IMR-90 (cell line): Measurements from ENCODE around the gene RAD51B. TPM values are rescaled to one million over a fixed set of nuclear protein-coding genes. Genes with fewer than 3 reads are reported as not detected.

Experiments
- ATAC-seq: fragments of 200-7000 bp; cut with Tn5 transposase; 2 replicates; pipeline ENCODE4 v1.9.1; 2020; ENCODE audit warnings: low read depth, mild to moderate bottlenecking, moderate library complexity
- BruUV-seq: library from RNA; stranded (reverse); fragments of 400-500 nt; replicated peaks from 2 replicates; lab custom pipeline; 2021; lab: Mats Ljungman, UMichigan
- CTCF ChIA-PET: fragments of 300-600 bp; formaldehyde crosslinking; extraction: SDS; loops from one replicate; lab custom pipeline; 2021; ENCODE audit warnings: antibody characterized with exemption; lab: Yijun Ruan, JAX
- POLR2A ChIA-PET: fragments of 300-600 bp; sonication (Branson Sonifier 250); formaldehyde crosslinking; loops from one replicate; lab custom pipeline; 2022; ENCODE audit warnings: antibody characterized with exemption; ENCODE audit not compliant: unreplicated experiment; lab: Charles Lee
- DNase-seq: peaks from one replicate; pipeline ENCODE4 v3.0.0; 2013
- H2AFZ ChIP-seq: replicated peaks from 2 replicates; pipeline ENCODE3; 2013; ENCODE audit warnings: low read length, mild to moderate bottlenecking; ENCODE audit not compliant: poor library complexity
- H2AK5ac ChIP-seq: 2 replicates; pipeline ENCODE4 v1.6.1; 2013; ENCODE audit warnings: low read depth, low read length, inconsistent platforms
- H2AK9ac ChIP-seq: replicated peaks from 2 replicates; pipeline ENCODE3; 2013; ENCODE audit warnings: mild to moderate bottlenecking, low read depth, low read length, moderate library complexity; ENCODE audit not compliant: poor library complexity
- H2BK120ac ChIP-seq: 2 replicates; pipeline ENCODE4 v1.6.1; 2013; ENCODE audit warnings: low read depth, low read length, inconsistent platforms
- H2BK15ac ChIP-seq: 3 replicates; pipeline ENCODE4 v1.6.1; 2013; ENCODE audit warnings: low read depth, low read length, inconsistent platforms
- H2BK20ac ChIP-seq: 2 replicates; pipeline ENCODE4 v1.6.1; 2013; ENCODE audit warnings: low read depth, mild to moderate bottlenecking, inconsistent platforms, low read length, moderate library complexity
- H2BK5ac ChIP-seq: 2 replicates; pipeline ENCODE4 v1.6.1; 2013; ENCODE audit warnings: mild to moderate bottlenecking, low read depth, low read length, inconsistent platforms; ENCODE audit not compliant: poor library complexity, severe bottlenecking
- H3K14ac ChIP-seq: replicated peaks from 2 replicates; pipeline ENCODE4 v1.6.1; 2013; ENCODE audit warnings: low read depth, low read length, inconsistent platforms
- H3K18ac ChIP-seq: 2 replicates; pipeline ENCODE4 v1.6.1; 2013; ENCODE audit warnings: low read depth, low read length, control low read depth
- H3K23ac ChIP-seq: 2 replicates; pipeline ENCODE4 v1.6.1; 2013; ENCODE audit warnings: low read depth, low read length, inconsistent platforms
- H3K27ac ChIP-seq: 2 replicates; pipeline ENCODE4 v1.5.1; 2013; ENCODE audit warnings: mild to moderate bottlenecking, control low read depth, low read length; ENCODE audit not compliant: insufficient read depth
- H3K27me3 ChIP-seq: 2 replicates; pipeline ENCODE4 v1.6.1; 2013; ENCODE audit warnings: low read length; ENCODE audit not compliant: control insufficient read depth, insufficient read depth
- H3K36me3 ChIP-seq: 2 replicates; pipeline ENCODE4 v1.6.1; 2013; ENCODE audit warnings: low read length, mixed read lengths; ENCODE audit not compliant: control insufficient read depth, insufficient read depth
- H3K4ac ChIP-seq: 2 replicates; pipeline ENCODE4 v1.6.1; 2013; ENCODE audit warnings: low read depth, low read length, inconsistent platforms
- H3K4me1 ChIP-seq: 2 replicates; pipeline ENCODE4 v1.6.1; 2013; ENCODE audit warnings: low read length, mixed read lengths; ENCODE audit not compliant: control insufficient read depth, insufficient read depth
- H3K4me2 ChIP-seq: 2 replicates; pipeline ENCODE4 v1.6.1; 2013; ENCODE audit warnings: low read depth, mild to moderate bottlenecking, control low read depth, low read length, moderate library complexity
- H3K4me3 ChIP-seq: 2 replicates; pipeline ENCODE4 v1.5.1; 2013; ENCODE audit warnings: low read depth, mild to moderate bottlenecking, control low read depth, low read length, moderate library complexity; ENCODE audit not compliant: insufficient read depth
- H3K56ac ChIP-seq: 2 replicates; pipeline ENCODE4 v1.6.1; 2013; ENCODE audit warnings: low read length, inconsistent platforms; ENCODE audit not compliant: insufficient read depth; ENCODE audit errors: extremely low read depth
- H3K79me1 ChIP-seq, 2 experiments: 2 replicates each; pipeline ENCODE4 v1.6.1; 2013; ENCODE audit warnings: low read length in 2 of 2, inconsistent platforms in 1 of 2, low read depth in 1 of 2
- H3K9ac ChIP-seq: 2 replicates; pipeline ENCODE4 v1.6.1; 2013; ENCODE audit warnings: low read depth, low read length, control low read depth
- H3K9me1 ChIP-seq: 2 replicates; pipeline ENCODE4 v1.6.1; 2013; ENCODE audit warnings: low read length, inconsistent platforms; ENCODE audit not compliant: insufficient read depth
- H3K9me3 ChIP-seq: 2 replicates; pipeline ENCODE4 v1.6.1; 2013; ENCODE audit warnings: low read length; ENCODE audit not compliant: control insufficient read depth, insufficient read depth
- H4K20me1 ChIP-seq: 2 replicates; pipeline ENCODE4 v1.6.1; 2013; ENCODE audit warnings: low read length, inconsistent platforms; ENCODE audit not compliant: insufficient read depth
- H4K5ac ChIP-seq: 2 replicates; pipeline ENCODE4 v1.6.1; 2013; ENCODE audit warnings: mild to moderate bottlenecking, low read depth, low read length, control low read depth
- H4K8ac ChIP-seq, 2 experiments: 2 replicates each; pipeline ENCODE4 v1.6.1; 2013; ENCODE audit warnings: low read depth in 2 of 2, low read length in 2 of 2, control low read depth in 1 of 2, inconsistent platforms in 1 of 2
- H4K91ac ChIP-seq: 2 replicates; pipeline ENCODE4 v1.6.1; 2013; ENCODE audit warnings: low read depth, low read length, inconsistent platforms; ENCODE audit not compliant: insufficient read depth
- MAFK ChIP-seq: IDR thresholded peaks from 2 replicates; pipeline ENCODE4 v1.6.1; 2012; ENCODE audit warnings: low read depth, low read length, improper control_type of control experiment
- MAZ ChIP-seq: IDR thresholded peaks from 2 replicates; pipeline ENCODE4 v1.6.1; 2012; ENCODE audit warnings: low read depth, mild to moderate bottlenecking, low read length, improper control_type of control experiment, moderate library complexity, borderline replicate concordance
- MXI1 ChIP-seq: IDR thresholded peaks from 2 replicates; pipeline ENCODE4 v1.6.1; 2012; ENCODE audit warnings: low read depth, mild to moderate bottlenecking, low read length, moderate library complexity, borderline replicate concordance
- NFE2L2 ChIP-seq: fragments of 150-350 bp; IDR thresholded peaks from 2 replicates; pipeline ENCODE4 v1.6.1; 2016; ENCODE audit warnings: low read depth, mild to moderate bottlenecking, low read length
- POLR2A ChIP-seq: IDR thresholded peaks from 2 replicates; pipeline ENCODE4 v1.6.1; 2012; ENCODE audit warnings: mild to moderate bottlenecking, low read depth, low read length
- RFX5 ChIP-seq: IDR thresholded peaks from 2 replicates; pipeline ENCODE4 v1.8.0; 2012; ENCODE audit warnings: low read depth, mild to moderate bottlenecking, low read length, moderate library complexity
- WGBS, 2 experiments: methylation state at CpG; one replicate each; pipeline versions ENCODE4 v1.1.5 to v1.1.7; 2013; ENCODE audit warnings: missing lambda C conversion rate in 2 of 2; ENCODE audit not compliant: insufficient read length in 1 of 2; ENCODE audit errors: extremely low coverage in 2 of 2; 5-methylcytosine and 5-hydroxymethylcytosine counted together
- dilution Hi-C: fragments of 300-500 bp; cut with HindIII; formaldehyde crosslinking; loops from one replicate; pipeline ENCODE4 v1.14.3; 2018; ENCODE audit warnings: low sequenced_read_pairs; ENCODE audit not compliant: unreplicated experiment
- in situ Hi-C: fragments of 300-500 bp; cut with MboI; formaldehyde crosslinking; loops from 3 replicates; pipeline ENCODE4 v1.14.3; 2019; ENCODE audit warnings: low sequenced_read_pairs, inconsistent platforms, mixed read lengths
- intact Hi-C: fragments of 100-400 bp; cut with micrococcal nuclease; formaldehyde crosslinking; loops from 2 replicates; pipeline ENCODE4 v1.10.0; 2022
- polyA plus RNA-seq, 3 experiments: library from polyadenylated mRNA; depleted of rRNA; stranded (reverse); fragments of >200 nt; gene quantifications; 2 replicates each; pipeline ENCODE4 v1.2.3, GENCODE V29; 2012; ENCODE audit warnings: low replicate concordance in 1 of 3
- total RNA-seq: library from RNA; depleted of rRNA; stranded (reverse); fragments of >200 nt; gene quantifications from 2 replicates; pipeline ENCODE4 v1.2.3, GENCODE V29; 2012
- TF ChIP-seq, protein P1 (sequence below): fragments of 150-350 bp; IDR thresholded peaks from 2 replicates; pipeline ENCODE4 v1.6.1; 2016; ENCODE audit warnings: low read depth, mild to moderate bottlenecking, low read length, moderate library complexity, borderline replicate concordance
- TF ChIP-seq, protein P2 (sequence below): conservative IDR thresholded peaks from 2 replicates; pipeline ENCODE4 v1.5.1; 2012; ENCODE audit warnings: mild to moderate bottlenecking, low read depth, low read length, improper control_type of control experiment

Gene RAD51B
- total and polyA plus RNA-seq, 2 of the 4 experiments (the other 2 are of a cell fraction): 5.1 to 18.8 TPM

DNA sequence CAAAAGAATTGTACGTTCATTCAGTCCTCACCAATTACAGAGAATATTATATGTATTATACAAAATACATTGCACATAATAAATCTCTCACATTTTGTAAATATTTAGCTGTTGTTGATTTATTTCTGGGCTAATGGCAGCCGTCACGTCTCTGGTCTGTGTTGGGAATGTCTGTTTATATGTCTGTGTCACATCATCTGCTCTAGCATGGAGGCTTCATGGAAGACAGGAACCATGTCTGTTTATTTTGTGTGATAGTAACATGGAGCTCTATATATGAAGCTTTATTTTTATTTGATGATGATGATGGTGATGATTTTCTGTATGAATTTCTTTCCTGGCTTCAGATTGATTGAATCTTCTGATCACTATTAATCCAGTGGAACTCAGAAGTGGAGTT, 138.4 kb downstream of the RAD51B start:
- POLR2A ChIA-PET: no interaction called here

More for the DNA sequence above, 138.4 kb downstream of the RAD51B start:
- Histone ChIP-seq H3K4me1 (no peaks in the 10 kb centered on the region), H3K4ac (no peak overlapping the region), H3K4me3 (no peak overlapping the region), H4K8ac (no peak overlapping the region), H2AFZ (no peak overlapping the region), H2BK5ac (no peak overlapping the region), H3K18ac (no peak overlapping the region), H4K20me1 (no peaks in the 10 kb centered on the region), H4K91ac (no peak overlapping the region), H3K9ac (no peak overlapping the region), H3K4me2 (no peak overlapping the region), H3K36me3 (no peaks in the 10 kb centered on the region), H2BK120ac (no peak overlapping the region), H3K9me3 (no peaks in the 10 kb centered on the region), H3K14ac (no peak overlapping the region), H3K9me1 (no peaks in the 10 kb centered on the region), H3K23ac (no peak overlapping the region), H2AK9ac (no peak overlapping the region), H2AK5ac (no peak overlapping the region), H2BK15ac (no peak overlapping the region), H3K27me3 (no peaks in the 10 kb centered on the region), H4K5ac (no peak overlapping the region), H2BK20ac (no peak overlapping the region), H3K79me1 (no peaks in the 10 kb centered on the region), H3K56ac (no peak overlapping the region), H3K27ac (no peak overlapping the region)
- CTCF ChIA-PET: interaction anchor here (1.1 kb wide), 1 partner anchor 13 kb away, joined by 3 read pairs; no protein-coding TSS in a partner anchor
- WGBS, 2 experiments: no CpG with 5 or more reads among the region's 3 CpGs
- DNase-seq (no peak), ATAC-seq (no peak; the same call in 1 of the 2 replicates)
- dilution Hi-C loops (no loop called here), in situ Hi-C loops (no loop called here), intact Hi-C loops (no loop called here)
- TF ChIP-seq POLR2A (no peak), MAZ (no peak), MXI1 (no peak), MAFK (no peak), RFX5 (no peak), NFE2L2 (no peak)
- TF ChIP-seq, protein P1, sequence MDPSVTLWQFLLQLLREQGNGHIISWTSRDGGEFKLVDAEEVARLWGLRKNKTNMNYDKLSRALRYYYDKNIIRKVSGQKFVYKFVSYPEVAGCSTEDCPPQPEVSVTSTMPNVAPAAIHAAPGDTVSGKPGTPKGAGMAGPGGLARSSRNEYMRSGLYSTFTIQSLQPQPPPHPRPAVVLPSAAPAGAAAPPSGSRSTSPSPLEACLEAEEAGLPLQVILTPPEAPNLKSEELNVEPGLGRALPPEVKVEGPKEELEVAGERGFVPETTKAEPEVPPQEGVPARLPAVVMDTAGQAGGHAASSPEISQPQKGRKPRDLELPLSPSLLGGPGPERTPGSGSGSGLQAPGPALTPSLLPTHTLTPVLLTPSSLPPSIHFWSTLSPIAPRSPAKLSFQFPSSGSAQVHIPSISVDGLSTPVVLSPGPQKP: no peak
- TF ChIP-seq, protein P2, sequence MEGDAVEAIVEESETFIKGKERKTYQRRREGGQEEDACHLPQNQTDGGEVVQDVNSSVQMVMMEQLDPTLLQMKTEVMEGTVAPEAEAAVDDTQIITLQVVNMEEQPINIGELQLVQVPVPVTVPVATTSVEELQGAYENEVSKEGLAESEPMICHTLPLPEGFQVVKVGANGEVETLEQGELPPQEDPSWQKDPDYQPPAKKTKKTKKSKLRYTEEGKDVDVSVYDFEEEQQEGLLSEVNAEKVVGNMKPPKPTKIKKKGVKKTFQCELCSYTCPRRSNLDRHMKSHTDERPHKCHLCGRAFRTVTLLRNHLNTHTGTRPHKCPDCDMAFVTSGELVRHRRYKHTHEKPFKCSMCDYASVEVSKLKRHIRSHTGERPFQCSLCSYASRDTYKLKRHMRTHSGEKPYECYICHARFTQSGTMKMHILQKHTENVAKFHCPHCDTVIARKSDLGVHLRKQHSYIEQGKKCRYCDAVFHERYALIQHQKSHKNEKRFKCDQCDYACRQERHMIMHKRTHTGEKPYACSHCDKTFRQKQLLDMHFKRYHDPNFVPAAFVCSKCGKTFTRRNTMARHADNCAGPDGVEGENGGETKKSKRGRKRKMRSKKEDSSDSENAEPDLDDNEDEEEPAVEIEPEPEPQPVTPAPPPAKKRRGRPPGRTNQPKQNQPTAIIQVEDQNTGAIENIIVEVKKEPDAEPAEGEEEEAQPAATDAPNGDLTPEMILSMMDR: no peak
- no TSS peak for BruUV-seq
